Esophagus muscularis mucosa (tissue), 4 donors: ENCODE data around the gene NHLH2. TPM values are rescaled to one million over a fixed set of nuclear protein-coding genes. Genes with fewer than 3 reads are reported as not detected.

ENCODE experiments used
- DNase-seq: peaks from one replicate; pipeline ENCODE4 v3.0.0-alpha.2; 2017; ENCODE audit errors: extremely low spot score
- H3K27ac ChIP-seq, 4 donors: fragments of 200-600 bp; sonication (generic); replicated peaks in 1 of 4; 1 replicate in 3 of 4; 2 replicates in 1 of 4; pipeline ENCODE4 v1.5.1; 2016 to 2019; ENCODE audit warnings: mild to moderate bottlenecking in 1 of 4
- H3K27me3 ChIP-seq, 4 donors: fragments of 200-600 bp; sonication (generic); one replicate each; pipeline versions ENCODE4 v1.5.1 to v1.6.0; 2016 to 2019
- H3K36me3 ChIP-seq, 4 donors: fragments of 200-600 bp; sonication (generic); one replicate each; pipeline ENCODE4 v1.5.1; 2016 to 2019
- H3K4me1 ChIP-seq, 4 donors: fragments of 200-600 bp; sonication (generic); one replicate each; pipeline ENCODE4 v1.5.1; 2016 to 2019
- H3K4me3 ChIP-seq, 4 donors: fragments of 200-600 bp; sonication (generic); 1 replicate in 2 of 4; 2 replicates in 2 of 4; pipeline ENCODE4 v1.5.1; 2016 to 2019; ENCODE audit warnings: mild to moderate bottlenecking in 4 of 4, moderate library complexity in 1 of 4
- H3K9me3 ChIP-seq, 4 donors: fragments of 200-600 bp; sonication (generic); 1 replicate in 3 of 4; 2 replicates in 1 of 4; pipeline ENCODE4 v1.5.1; 2016 to 2019
- CTCF ChIP-seq, 3 experiments: fragments of 200-600 bp in 2 of 3; fragments of 450-650 bp in 1 of 3; sonication (generic) in 2 of 3; IDR thresholded peaks; one replicate each; pipeline ENCODE4 v1.5.1; 2017 to 2019; ENCODE audit warnings: antibody characterized with exemption in 3 of 3, mild to moderate bottlenecking in 2 of 3, moderate library complexity in 1 of 3
- EP300 ChIP-seq: sonication (generic); formaldehyde crosslinking; IDR thresholded peaks from one replicate; pipeline ENCODE4 v1.6.1; 2017; ENCODE audit warnings: antibody characterized with exemption
- POLR2A ChIP-seq: fragments of 450-650 bp; IDR thresholded peaks from one replicate; pipeline ENCODE4 v1.6.1; 2017; ENCODE audit warnings: antibody characterized with exemption, moderate library complexity, mild to moderate bottlenecking, low read depth
- POLR2AphosphoS5 ChIP-seq, 2 donors: sonication (generic); formaldehyde crosslinking; IDR thresholded peaks; one replicate each; pipeline ENCODE4 v1.6.1; 2017; ENCODE audit warnings: antibody characterized with exemption in 2 of 2
- WGBS: methylation state at CpG from one replicate; pipeline ENCODE4 v1.1.5; 2018; 5-methylcytosine and 5-hydroxymethylcytosine counted together
- intact Hi-C: fragments of 100-400 bp; cut with DNase I; formaldehyde crosslinking; loops from one replicate; pipeline ENCODE4 v1.15.1; 2023
- total RNA-seq, 4 donors: library from RNA; depleted of rRNA; stranded (reverse); fragments of >200 nt; gene quantifications; one replicate each; pipeline versions ENCODE4 v1.1.0 to v1.2.1, GENCODE V29; 2016

The NHLH2 gene
- total RNA-seq, 4 donors from 2014 or later = not detected

- peak overlapping the region in 1 of 4 donors; percentile 60 for H3K27ac ChIP-seq
- peaks cover 0 to 31% (median 2%) of the 10 kb centered on the region in 4 donors for H3K27me3 ChIP-seq
- WGBS = 18% methylated on average over 14 of the region's 80 CpGs
- H3K4me3 ChIP-seq = peak overlapping the region; percentile 57 to 69 (median 60)
- no peak for DNase-seq
- intact Hi-C loops = no loop called here
- H3K9me3 ChIP-seq = no peaks in the 10 kb centered on the region
- no peaks in the 10 kb centered on the region for H3K36me3 ChIP-seq
- peaks cover 15 to 20% (median 18%) of the 10 kb centered on the region in 4 donors for H3K4me1 ChIP-seq
- TF ChIP-seq CTCF (IDR thresholded peaks at IDR 0.05) (no peak), POLR2A (no peak), POLR2AphosphoS5 (IDR thresholded peaks at IDR 0.05) (peak in 1 of 2 donors; percentile 20), EP300 (no peak)
Measured at GRCh38 chr1:115828101-115829022, 12.6 kb downstream of the NHLH2 start.

- Histone ChIP-seq H3K4me1 (peaks cover 15 to 20% (median 18%) of the 10 kb centered on the region in 4 donors), H3K4me3 (peak overlapping the region; percentile 57 to 69 (median 60)), H3K36me3 (no peaks in the 10 kb centered on the region), H3K9me3 (no peaks in the 10 kb centered on the region), H3K27me3 (peaks cover 0 to 27% (median 2%) of the 10 kb centered on the region in 4 donors), H3K27ac (peak overlapping the region in 1 of 4 donors; percentile 60)
- WGBS = 68% methylated on average over 7 of the region's 7 CpGs
- TF ChIP-seq EP300 = no peak
- no peak for TF ChIP-seq POLR2A
- TF ChIP-seq POLR2AphosphoS5 (IDR thresholded peaks at IDR 0.05) = no peak
- TF ChIP-seq CTCF (IDR thresholded peaks at IDR 0.05) = no peak
- intact Hi-C loops = no loop called here
- DNase-seq = no peak
Measured at GRCh38 chr1:115827452-115828044, 13.4 kb downstream of the NHLH2 start.

GRCh38 chr1:115826628-115827027 lies 14.3 kb downstream of the NHLH2 start:
- H3K4me3 ChIP-seq = no peak overlapping the region
- intact Hi-C loops = no loop called here
- H3K9me3 ChIP-seq = no peaks in the 10 kb centered on the region
- H3K4me1 ChIP-seq = peaks cover 15 to 20% (median 18%) of the 10 kb centered on the region in 4 donors
- H3K36me3 ChIP-seq = no peaks in the 10 kb centered on the region
- H3K27ac ChIP-seq = no peak overlapping the region
- 35% methylated on average over 3 of the region's 3 CpGs for WGBS
- TF ChIP-seq EP300 (no peak), POLR2A (no peak), CTCF (IDR thresholded peaks at IDR 0.05) (no peak), POLR2AphosphoS5 (IDR thresholded peaks at IDR 0.05) (no peak)
- no peak for DNase-seq
- H3K27me3 ChIP-seq = peaks cover 0 to 27% (median 2%) of the 10 kb centered on the region in 4 donors

GRCh38 chr1:115822117-115822516 lies 18.8 kb downstream of the NHLH2 start:
- H3K27me3 ChIP-seq = peaks cover 0 to 2% (median 0%) of the 10 kb centered on the region in 4 donors
- no peaks in the 10 kb centered on the region for H3K4me1 ChIP-seq
- H3K4me3 ChIP-seq = no peak overlapping the region
- intact Hi-C loops = no loop called here
- H3K27ac ChIP-seq = no peak overlapping the region
- no peak for DNase-seq
- H3K36me3 ChIP-seq = no peaks in the 10 kb centered on the region
- H3K9me3 ChIP-seq = no peaks in the 10 kb centered on the region
- TF ChIP-seq CTCF (IDR thresholded peaks at IDR 0.05) (no peak), POLR2A (no peak), EP300 (no peak), POLR2AphosphoS5 (IDR thresholded peaks at IDR 0.05) (no peak)
